H1 (cell line): ENCODE data around the gene SORBS1. TPM values are rescaled to one million over a fixed set of nuclear protein-coding genes. Genes with fewer than 3 reads are reported as not detected.

Source experiments
- HDAC6 ChIP-seq: IDR thresholded peaks from one replicate; pipeline ENCODE4 v1.7.1; 2012; ENCODE audit warnings: low read depth, mild to moderate bottlenecking, inconsistent platforms, low read length, moderate library complexity
- MAX ChIP-seq: IDR thresholded peaks from 2 replicates; pipeline ENCODE4 v1.6.1; 2012; ENCODE audit warnings: inconsistent platforms
- TCF12 ChIP-seq: IDR thresholded peaks from 2 replicates; pipeline ENCODE4 v1.6.1; 2011; ENCODE audit warnings: low read depth, mild to moderate bottlenecking, low read length
- polyA plus RNA-seq, 7 experiments: library from polyadenylated mRNA; depleted of rRNA in 3 of 7; stranded (reverse) in 5 of 7; unstranded in 2 of 7; fragments of >200 nt in 5 of 7; fragments of 200-250 nt in 2 of 7; gene quantifications; 1 replicate in 5 of 7; 2 replicates in 1 of 7; 4 replicates in 1 of 7; pipeline versions ENCODE4 v1.2.1 to v1.2.3, GENCODE V29; 2011 to 2013; ENCODE audit warnings: missing spikeins in 2 of 7, mixed read lengths in 2 of 7
- total RNA-seq: library from RNA; stranded (reverse); fragmentation: NEBNext Ultra II Directional; extraction: Animal tissue kit (Norgen Biotek cat#: 25700); gene quantifications from 2 replicates; pipeline ENCODE4 v1.2.1, GENCODE V29; 2021

The SORBS1 gene
- total and polyA plus RNA-seq, 2 of the 8 experiments (the other 6 are each of a cell fraction or from before 2014, with no cell fraction given), result 16.0 to 35.0 TPM

GRCh38 chr10:95513008-95513589 lies 48.1 kb downstream of the SORBS1 start (continued):
- no peak for TF ChIP-seq TCF12
- TF ChIP-seq HDAC6, result no peak
- no peak for TF ChIP-seq MAX
